ENCODE data around the gene MERTK. TPM values are rescaled to one million over a fixed set of nuclear protein-coding genes. Genes with fewer than 3 reads are reported as not detected.

Gene MERTK
- total RNA-seq, 2 donors from 2014 or later, result 22.2 to 43.6 TPM

DNA sequence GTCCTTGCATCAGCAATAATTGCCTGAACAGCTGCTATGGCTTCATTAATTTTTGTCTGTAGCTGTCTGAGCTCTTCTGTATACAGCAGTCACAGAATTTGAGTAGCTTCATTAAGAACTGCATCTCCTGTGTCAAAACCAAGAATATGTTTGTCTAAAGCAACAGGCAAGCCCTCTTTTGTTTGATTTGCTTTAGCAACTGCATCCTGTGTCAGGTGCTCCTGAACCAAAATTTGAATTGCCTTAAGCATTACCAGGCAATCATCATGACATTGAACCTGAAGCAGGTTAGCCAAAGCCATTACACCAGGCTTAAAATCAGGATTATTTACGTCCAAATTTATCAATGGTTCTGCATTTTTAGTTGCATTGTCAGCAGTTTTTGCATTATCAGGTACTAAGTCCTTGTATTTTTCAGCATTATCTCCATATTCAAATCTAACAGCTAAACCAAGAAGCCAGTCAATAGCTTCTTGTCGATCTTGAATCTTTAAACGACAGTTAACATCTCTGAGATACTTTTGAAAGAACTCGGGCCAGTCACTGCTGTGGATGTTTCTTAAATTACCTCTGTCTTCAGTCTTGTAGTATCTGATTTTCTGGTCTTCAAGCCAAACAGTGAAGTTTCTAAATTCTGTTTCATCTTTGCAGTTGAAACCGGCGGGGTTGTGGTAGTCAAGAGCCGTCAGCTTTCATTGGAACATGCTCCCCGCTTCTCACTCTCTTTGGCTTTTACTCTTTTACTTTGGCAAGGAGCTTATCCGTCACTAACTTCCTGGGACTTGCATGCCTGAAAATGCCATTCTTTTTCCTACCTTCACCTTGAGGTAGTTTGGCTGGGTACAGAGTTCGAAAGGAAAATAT, 42.2 kb downstream of the MERTK start:
- intact Hi-C loops (cut with DNase I), result no loop called here
- 93% methylated on average over 10 of the region's 10 CpGs for WGBS
- TF ChIP-seq, protein P1, sequence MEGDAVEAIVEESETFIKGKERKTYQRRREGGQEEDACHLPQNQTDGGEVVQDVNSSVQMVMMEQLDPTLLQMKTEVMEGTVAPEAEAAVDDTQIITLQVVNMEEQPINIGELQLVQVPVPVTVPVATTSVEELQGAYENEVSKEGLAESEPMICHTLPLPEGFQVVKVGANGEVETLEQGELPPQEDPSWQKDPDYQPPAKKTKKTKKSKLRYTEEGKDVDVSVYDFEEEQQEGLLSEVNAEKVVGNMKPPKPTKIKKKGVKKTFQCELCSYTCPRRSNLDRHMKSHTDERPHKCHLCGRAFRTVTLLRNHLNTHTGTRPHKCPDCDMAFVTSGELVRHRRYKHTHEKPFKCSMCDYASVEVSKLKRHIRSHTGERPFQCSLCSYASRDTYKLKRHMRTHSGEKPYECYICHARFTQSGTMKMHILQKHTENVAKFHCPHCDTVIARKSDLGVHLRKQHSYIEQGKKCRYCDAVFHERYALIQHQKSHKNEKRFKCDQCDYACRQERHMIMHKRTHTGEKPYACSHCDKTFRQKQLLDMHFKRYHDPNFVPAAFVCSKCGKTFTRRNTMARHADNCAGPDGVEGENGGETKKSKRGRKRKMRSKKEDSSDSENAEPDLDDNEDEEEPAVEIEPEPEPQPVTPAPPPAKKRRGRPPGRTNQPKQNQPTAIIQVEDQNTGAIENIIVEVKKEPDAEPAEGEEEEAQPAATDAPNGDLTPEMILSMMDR (IDR thresholded peaks at IDR 0.05), result no peak
- TF ChIP-seq POLR2A (IDR thresholded peaks at IDR 0.05) (no peak), POLR2AphosphoS5 (IDR thresholded peaks at IDR 0.05) (no peak)
- Histone ChIP-seq H3K27ac (no peak overlapping the region), H3K4me1 (replicated peaks) (peaks cover 2% of the 10 kb centered on the region), H3K4me3 (no peak overlapping the region), H3K36me3 (no peaks in the 10 kb centered on the region), H3K27me3 (replicated peaks; ENCODE audit: insufficient read depth) (no peaks in the 10 kb centered on the region), H3K9me3 (no peaks in the 10 kb centered on the region)
- no peak for DNase-seq (ENCODE audit: low spot score)

DNA sequence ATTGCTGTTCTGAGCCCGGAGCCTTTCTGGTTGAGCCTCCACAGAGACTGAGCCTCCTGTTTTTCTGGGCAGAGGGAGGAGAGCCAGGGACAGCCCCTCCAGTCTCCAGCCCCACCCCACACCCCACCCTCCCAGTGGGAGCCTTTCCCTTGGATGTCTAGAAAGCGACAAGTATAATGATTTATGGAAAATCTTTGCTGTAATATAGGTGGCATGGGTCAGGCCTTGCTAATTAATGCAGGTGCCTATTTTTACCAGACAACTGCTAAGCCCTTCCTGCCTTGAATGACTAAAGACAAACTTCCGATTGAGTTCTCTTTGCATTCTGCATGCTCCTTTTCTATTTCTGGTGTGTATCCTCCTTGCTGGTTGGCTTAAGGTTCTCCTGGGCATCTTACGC, 43.1 kb downstream of the MERTK start:
- DNase-seq (ENCODE audit: low spot score), result no peak
- Histone ChIP-seq H3K9me3 (no peaks in the 10 kb centered on the region), H3K36me3 (no peaks in the 10 kb centered on the region), H3K27ac (no peak overlapping the region), H3K4me3 (no peak overlapping the region), H3K27me3 (replicated peaks; ENCODE audit: insufficient read depth) (no peaks in the 10 kb centered on the region), H3K4me1 (replicated peaks) (peaks cover 10% of the 10 kb centered on the region)
- WGBS, result 88% methylated on average over 4 of the region's 4 CpGs
- intact Hi-C loops (cut with DNase I), result no loop called here
- TF ChIP-seq, protein P1 (IDR thresholded peaks at IDR 0.05), result no peak
- TF ChIP-seq POLR2A (IDR thresholded peaks at IDR 0.05), result no peak
- TF ChIP-seq POLR2AphosphoS5 (IDR thresholded peaks at IDR 0.05), result no peak

DNA sequence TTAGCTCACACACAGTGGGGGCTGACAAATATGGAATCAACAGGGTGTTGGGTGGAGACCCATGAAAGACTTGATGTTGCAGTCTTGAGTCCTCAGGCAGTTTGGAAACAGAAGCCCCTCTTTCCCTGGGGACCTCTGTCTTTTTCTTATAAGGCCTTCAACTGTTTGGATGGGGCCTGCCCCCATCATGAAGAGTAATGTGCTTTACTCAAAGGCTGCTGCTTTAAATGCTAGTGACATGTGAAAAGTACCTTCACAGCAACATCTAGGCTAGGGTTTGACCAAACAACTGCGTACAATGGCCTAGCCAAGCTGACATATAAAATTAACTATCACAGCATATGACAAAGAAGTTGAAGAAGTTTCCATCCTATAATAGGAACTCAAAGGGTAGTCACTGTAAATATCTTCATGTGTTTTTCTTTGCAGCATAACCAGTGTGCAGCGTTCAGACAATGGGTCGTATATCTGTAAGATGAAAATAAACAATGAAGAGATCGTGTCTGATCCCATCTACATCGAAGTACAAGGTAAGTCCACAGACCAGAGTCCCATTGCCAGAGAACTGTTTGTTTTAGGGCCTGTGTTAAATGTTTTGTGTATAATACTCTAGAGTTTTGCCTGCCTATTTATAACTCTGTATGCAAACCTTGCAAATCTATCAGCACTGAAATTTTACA, 46.3 kb downstream of the MERTK start:
- Histone ChIP-seq H3K27ac (peak overlapping the region; percentile 76 to 79), H3K36me3 (no peaks in the 10 kb centered on the region), H3K9me3 (no peaks in the 10 kb centered on the region), H3K4me3 (no peak overlapping the region), H3K4me1 (replicated peaks) (peaks cover 16% of the 10 kb centered on the region), H3K27me3 (replicated peaks; ENCODE audit: insufficient read depth) (no peaks in the 10 kb centered on the region)
- 22% methylated on average over 5 of the region's 5 CpGs for WGBS
- peak; percentile 66 for TF ChIP-seq POLR2AphosphoS5 (IDR thresholded peaks at IDR 0.05)
- TF ChIP-seq, protein P1 (IDR thresholded peaks at IDR 0.05), result no peak
- no peak for TF ChIP-seq POLR2A (IDR thresholded peaks at IDR 0.05)
- intact Hi-C loops (cut with DNase I), result no loop called here
- peak; percentile 45 for DNase-seq (ENCODE audit: low spot score)

DNA sequence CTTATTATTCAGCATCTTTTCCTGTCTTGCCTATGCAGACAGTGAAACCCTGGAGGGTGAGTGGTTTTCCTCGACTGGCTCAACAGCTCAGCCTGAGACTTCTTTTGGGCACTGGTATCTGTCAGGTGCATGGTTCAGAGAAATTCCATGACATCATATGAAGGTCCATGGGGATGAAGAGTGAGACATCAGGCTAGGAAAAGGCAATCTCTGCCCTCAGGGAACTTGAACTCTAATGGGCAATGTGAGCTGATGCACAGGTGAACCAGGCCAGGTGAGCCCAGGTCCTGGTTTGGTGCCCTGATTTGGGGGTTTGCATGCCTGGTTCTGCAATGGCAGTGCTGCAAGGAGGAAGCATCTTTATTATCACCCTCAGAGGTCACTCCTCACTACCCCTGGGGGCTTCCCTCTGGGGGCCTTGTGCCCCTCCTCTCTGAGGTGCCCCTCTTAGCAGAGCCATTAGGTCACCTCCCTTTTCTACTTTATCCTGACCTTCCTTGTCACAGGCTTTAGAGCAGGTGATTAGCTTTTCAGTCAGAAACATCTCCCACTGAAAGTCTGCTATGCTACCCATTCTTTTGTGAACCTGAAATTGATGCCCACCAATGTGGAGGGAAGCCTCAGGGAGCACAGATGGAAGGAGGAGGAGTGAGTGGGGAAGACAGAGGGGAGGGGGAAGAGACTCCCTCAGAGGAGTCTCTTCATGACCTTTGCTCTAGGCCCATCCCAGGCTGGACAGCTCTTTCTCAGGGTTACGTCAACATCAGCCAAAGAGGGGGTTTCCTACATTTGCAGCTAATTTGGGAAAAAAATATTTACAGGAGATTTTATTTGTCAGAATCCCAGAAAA, 47.3 kb downstream of the MERTK start:
- H3K9me3 ChIP-seq, result no peaks in the 10 kb centered on the region
- WGBS, result 38% methylated on average over 2 of the region's 2 CpGs
- peaks cover 16% of the 10 kb centered on the region for H3K4me1 ChIP-seq (replicated peaks)
- intact Hi-C loops (cut with DNase I), result no loop called here
- no peaks in the 10 kb centered on the region for H3K27me3 ChIP-seq (replicated peaks; ENCODE audit: insufficient read depth)
- H3K36me3 ChIP-seq, result no peaks in the 10 kb centered on the region
- peak overlapping the region; percentile 76 to 79 for H3K27ac ChIP-seq
- no peak overlapping the region for H3K4me3 ChIP-seq
- DNase-seq (ENCODE audit: low spot score), result no peak
- no peak for TF ChIP-seq POLR2A (IDR thresholded peaks at IDR 0.05)
